ENCODE measurements around the gene APOL3. TPM values are rescaled to one million over a fixed set of nuclear protein-coding genes. Genes with fewer than 3 reads are reported as not detected.

Gene APOL3
- total and polyA plus RNA-seq, 2 of the 13 experiments (the other 11 are each of a cell fraction or from before 2014, with no cell fraction given), result 3.8 to 5.4 TPM

- peak; percentile 60 for ATAC-seq
- peak; percentile 41 for DNase-seq (ENCODE audit: low spot score)
- peaks cover 83% of the 10 kb centered on the region for H3K4me1 ChIP-seq (ENCODE audit: insufficient read depth, low read length)
- H2AFZ ChIP-seq (ENCODE audit: low read length), result peak overlapping the region; percentile 64
- peak overlapping the region; percentile 64 for H3K27ac ChIP-seq (ENCODE audit: extremely low read length, insufficient read depth, low read length)
- H3K79me2 ChIP-seq (ENCODE audit: insufficient read depth, low read length), result no peaks in the 10 kb centered on the region
- in situ Hi-C loops (cut with HindIII; ENCODE audit: extremely low pct_ligation_motif_present, low pct_unique_long_range_greater_than_20kb) (no loop called here), intact Hi-C loops (cut with micrococcal nuclease; ENCODE audit: unreplicated experiment) (no loop called here)
- BruUV-seq (replicated peaks), result no TSS peak
- H3K4me2 ChIP-seq (ENCODE audit: low read depth, low read length), result peak overlapping the region; percentile 85
- WGBS (ENCODE audit: low lambda C conversion rate), result 2% methylated on average over 12 of the region's 15 CpGs
- peak; percentile 34 for FAIRE-seq
- no peaks in the 10 kb centered on the region for H3K36me3 ChIP-seq (replicated peaks in 1 of 2; ENCODE audit: control insufficient read depth in 1 of 2, insufficient read depth in 2 of 2, low read length in 2 of 2)
- no peaks in the 10 kb centered on the region for H4K20me1 ChIP-seq (ENCODE audit: insufficient read depth, low read length)
- H3K9me3 ChIP-seq (ENCODE audit: low read length), result peaks cover 6% of the 10 kb centered on the region; the same call in 1 of the 2 replicates
- H3K9ac ChIP-seq (ENCODE audit: insufficient read depth, low read depth, low read length), result peak overlapping the region; percentile 67
- POLR2A ChIA-PET, result interaction anchor here (1.2 to 2.3 kb wide), 3 partner anchors 53 to 96 kb away, joined by 3 to 8 read pairs (median 5); partner anchors contain the start of genes APOL1 and APOL2
- peak overlapping the region; percentile 75 to 81 (median 76) for H3K4me3 ChIP-seq (replicated peaks in 1 of 3; ENCODE audit: insufficient read depth in 1 of 3, low read depth in 2 of 3, low read length in 3 of 3)
- H3K27me3 ChIP-seq (ENCODE audit: control insufficient read depth in 1 of 2, insufficient read depth in 2 of 2, low read length in 2 of 2), result peaks cover 0 to 4% of the 10 kb centered on the region in 2 experiments; a peak in 1 of 5 replicates
- CTCF ChIA-PET (ENCODE audit: low intra/inter-chr PET ratio, low total read pairs), result no interaction called here
- TF ChIP-seq MYPOP (CRISPR knock-in tag; IDR thresholded peaks at IDR 0.05), result no peak; the same call in 1 of the 2 replicates
- 0 out of 2 replicates have a peak, but pooled peaks have one; percentile 30 for TF ChIP-seq ZNF644 (CRISPR knock-in tag; IDR thresholded peaks at IDR 0.05; ENCODE audit: low read depth)
- peak; percentile 48; the same call in 1 of the 2 replicates for TF ChIP-seq KMT2A (CRISPR knock-in tag; IDR thresholded peaks at IDR 0.05)
- no peak for TF ChIP-seq ETV6 (CRISPR knock-in tag; conservative IDR thresholded peaks at IDR 0.05)
- TF ChIP-seq ZBTB20 (CRISPR knock-in tag; IDR thresholded peaks at IDR 0.05; ENCODE audit: borderline replicate concordance, low read depth), result 0 out of 2 replicates have a peak, but pooled peaks have one; percentile 43
- no peak for TF ChIP-seq ZNF639 (CRISPR knock-in tag; conservative IDR thresholded peaks at IDR 0.05)
- TF ChIP-seq NFKB2 (CRISPR knock-in tag; IDR thresholded peaks at IDR 0.05; ENCODE audit: borderline replicate concordance), result no peak
- no peak for TF ChIP-seq SRF (IDR thresholded peaks at IDR 0.05; ENCODE audit: low read depth, low read length)
- no peak for TF ChIP-seq KDM5A (IDR thresholded peaks at IDR 0.05; ENCODE audit: borderline replicate concordance, low read length)
- TF ChIP-seq THAP11 (CRISPR knock-in tag; IDR thresholded peaks at IDR 0.05), result no peak
- no peak for TF ChIP-seq PBX2 (CRISPR knock-in tag; IDR thresholded peaks at IDR 0.05)
- no peak for TF ChIP-seq ZNF136 (CRISPR knock-in tag; IDR thresholded peaks at IDR 0.05; ENCODE audit: low read depth)
- no peak for TF ChIP-seq PHF21A (CRISPR knock-in tag; IDR thresholded peaks at IDR 0.05)
- TF ChIP-seq POLR2A (IDR thresholded peaks at IDR 0.05; ENCODE audit: insufficient read depth in 1 of 2, low read depth in 2 of 2, low read length in 2 of 2), result peak in 1 of 2 experiments; percentile 34; a peak in 1 of 4 replicates
- no peak for TF ChIP-seq ZNF343 (CRISPR knock-in tag; IDR thresholded peaks at IDR 0.05)
- peak; percentile 44 for TF ChIP-seq TAF1 (CRISPR knock-in tag; IDR thresholded peaks at IDR 0.05)
- TF ChIP-seq PITX1 (CRISPR knock-in tag; IDR thresholded peaks at IDR 0.05), result no peak
- TF ChIP-seq ZFY (CRISPR knock-in tag; IDR thresholded peaks at IDR 0.05), result peak; percentile 75
Measured at GRCh38 chr22:36156515-36157419, 3.8 kb downstream of the APOL3 start.

All from HepG2 (cell line).